ENCODE results near the gene PPP1R12C. TPM values are rescaled to one million over a fixed set of nuclear protein-coding genes. Genes with fewer than 3 reads are reported as not detected.
A peak's percentile ranks its signal among the peaks of the same experiment; 100 is the strongest.
"Not testable (repeated sequence)": the region's sequence is repeated elsewhere in the genome, so short reads cannot be mapped to it uniquely, and the experiment has no call there.

Gene PPP1R12C
- 100 to 1,000 TPM; 207 to 252 TPM for total RNA-seq
- long read RNA-seq, donor 1, transcript PPP1R12C-201 (22 exons, 2,924 nt): major isoform, 6 of 109 reads
- long read RNA-seq, donor 1, partial matches to known transcripts: 73 of 109 reads
- long read RNA-seq, donor 1, other reads (novel, unspliced or antisense): 25 of 109 reads
- long read RNA-seq, donor 2, partial matches to known transcripts: 8 of 16 reads
- long read RNA-seq, donor 2, other reads (novel, unspliced or antisense): 6 of 16 reads

GRCh38 chr19:55116859-55117662 is at the start of gene PPP1R12C:
PPP1R12C (minus strand) TSS chr19:55117637; CDS start chr19:55117543, 94 bp downstream.
- intact Hi-C loops (cut with DNase I): no loop called here
- no peak for DNase-seq (ENCODE audit: low spot score)

GRCh38 chr19:55166530-55167268 is 49.3 kb upstream of the PPP1R12C start, which contains the start of gene DNAAF3:
DNAAF3 (minus strand) TSS chr19:55166613; CDS start chr19:55166413, 200 bp downstream.
- peak; percentile 96 for DNase-seq (ENCODE audit: low spot score)
- intact Hi-C loops (cut with DNase I): no loop called here

- DNase-seq (ENCODE audit: low spot score): no peak
- intact Hi-C loops (cut with DNase I): no loop called here
Observed at GRCh38 chr19:55165952-55166529, 48.6 kb upstream of the PPP1R12C start.

GRCh38 chr19:55161571-55162322 is 44.3 kb upstream of the PPP1R12C start:
- no peak for DNase-seq (ENCODE audit: low spot score)
- intact Hi-C loops (cut with DNase I): no loop called here

- intact Hi-C loops (cut with DNase I): no loop called here
- no peak for DNase-seq (ENCODE audit: low spot score)
Observed at GRCh38 chr19:55160986-55161365, 43.5 kb upstream of the PPP1R12C start.

- DNase-seq (ENCODE audit: low spot score): peak; percentile 94
- intact Hi-C loops (cut with DNase I): no loop called here
Observed at GRCh38 chr19:55160128-55160985, 42.9 kb upstream of the PPP1R12C start.

- intact Hi-C loops (cut with DNase I): no loop called here
Observed at GRCh38 chr19:55158848-55159749, 41.7 kb upstream of the PPP1R12C start.

GRCh38 chr19:55158423-55158822 is 41.0 kb upstream of the PPP1R12C start:
- intact Hi-C loops (cut with DNase I): no loop called here
- DNase-seq (ENCODE audit: low spot score): no peak

More at GRCh38 chr19:55158848-55159749, 41.7 kb upstream of the PPP1R12C start:
- no peak for DNase-seq (ENCODE audit: low spot score)

- intact Hi-C loops (cut with DNase I): loop anchor here in 1 of 2 donors (2.0 kb wide), 1 partner anchor 38 kb away; no protein-coding TSS in a partner anchor
- no peak for DNase-seq (ENCODE audit: low spot score)
Observed at GRCh38 chr19:55157064-55157908, 39.8 kb upstream of the PPP1R12C start, which contains the start of gene TNNI3. TNNI3 (minus strand) TSS chr19:55157732; CDS start chr19:55157589, 143 bp downstream.

- DNase-seq (ENCODE audit: low spot score): no peak
- intact Hi-C loops (cut with DNase I): loop anchor here in 1 of 2 donors (2.0 kb wide), 1 partner anchor 38 kb away; no protein-coding TSS in a partner anchor
Observed at GRCh38 chr19:55156202-55157063, 39.0 kb upstream of the PPP1R12C start.

- intact Hi-C loops (cut with DNase I): loop anchor here in 1 of 2 donors (2.0 kb wide), 1 partner anchor 37 kb away; no protein-coding TSS in a partner anchor
- DNase-seq (ENCODE audit: low spot score): not testable (repeated sequence)
Observed at GRCh38 chr19:55155784-55156183, 38.3 kb upstream of the PPP1R12C start.

- intact Hi-C loops (cut with DNase I): no loop called here
- DNase-seq (ENCODE audit: low spot score): no peak
Observed at GRCh38 chr19:55153652-55154264, 36.3 kb upstream of the PPP1R12C start.

- no peak for DNase-seq (ENCODE audit: low spot score)
Observed at GRCh38 chr19:55152017-55152416, 34.6 kb upstream of the PPP1R12C start.

More at GRCh38 chr19:55152017-55152416, 34.6 kb upstream of the PPP1R12C start:
- intact Hi-C loops (cut with DNase I): no loop called here
